Measurements from ENCODE around the gene LIMS1.

DNA sequence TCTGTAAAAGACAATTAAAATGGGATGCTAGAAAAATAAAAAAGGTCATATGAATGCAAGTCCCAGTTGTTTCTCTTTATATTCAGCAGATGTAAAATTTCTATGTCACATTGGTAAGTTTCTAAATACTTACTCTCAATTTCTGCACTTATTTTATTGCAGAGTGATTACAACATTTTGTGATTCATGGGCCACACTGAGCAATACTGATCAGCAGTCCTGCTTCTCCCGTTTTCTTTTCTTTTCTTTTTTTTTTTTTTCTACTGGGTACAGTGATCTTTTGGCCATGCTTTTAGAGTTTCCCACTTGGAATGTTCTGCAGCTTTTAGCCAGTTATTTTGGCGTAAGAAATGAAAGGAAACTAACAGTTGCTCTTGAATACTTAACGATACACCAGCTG lies 38.8 kb downstream of the LIMS1 start:
- TF ChIP-seq, protein P1, sequence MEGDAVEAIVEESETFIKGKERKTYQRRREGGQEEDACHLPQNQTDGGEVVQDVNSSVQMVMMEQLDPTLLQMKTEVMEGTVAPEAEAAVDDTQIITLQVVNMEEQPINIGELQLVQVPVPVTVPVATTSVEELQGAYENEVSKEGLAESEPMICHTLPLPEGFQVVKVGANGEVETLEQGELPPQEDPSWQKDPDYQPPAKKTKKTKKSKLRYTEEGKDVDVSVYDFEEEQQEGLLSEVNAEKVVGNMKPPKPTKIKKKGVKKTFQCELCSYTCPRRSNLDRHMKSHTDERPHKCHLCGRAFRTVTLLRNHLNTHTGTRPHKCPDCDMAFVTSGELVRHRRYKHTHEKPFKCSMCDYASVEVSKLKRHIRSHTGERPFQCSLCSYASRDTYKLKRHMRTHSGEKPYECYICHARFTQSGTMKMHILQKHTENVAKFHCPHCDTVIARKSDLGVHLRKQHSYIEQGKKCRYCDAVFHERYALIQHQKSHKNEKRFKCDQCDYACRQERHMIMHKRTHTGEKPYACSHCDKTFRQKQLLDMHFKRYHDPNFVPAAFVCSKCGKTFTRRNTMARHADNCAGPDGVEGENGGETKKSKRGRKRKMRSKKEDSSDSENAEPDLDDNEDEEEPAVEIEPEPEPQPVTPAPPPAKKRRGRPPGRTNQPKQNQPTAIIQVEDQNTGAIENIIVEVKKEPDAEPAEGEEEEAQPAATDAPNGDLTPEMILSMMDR (IDR thresholded peaks at IDR 0.05; ENCODE audit: insufficient read depth, low read length, poor library complexity, severe bottlenecking): no peak
- no peak for TF ChIP-seq EZH2phosphoT487 (conservative IDR thresholded peaks at IDR 0.05; ENCODE audit: low read length)

Data from SU-DHL-6 (cell line).